GM12878 (cell line): Measurements from ENCODE around the gene PDE6C. TPM values are rescaled to one million over a fixed set of nuclear protein-coding genes. Genes with fewer than 3 reads are reported as not detected.

Source experiments
- ATAC-seq: fragments of 200-7000 bp; cut with Tn5 transposase; 3 replicates; pipeline ENCODE4 v1.9.1; 2020; ENCODE audit warnings: mild to moderate bottlenecking, moderate library complexity
- BruUV-seq: library from RNA; stranded (reverse); fragments of 400-500 nt; replicated peaks from 2 replicates; lab custom pipeline; 2021; lab: Mats Ljungman, UMichigan
- CTCF ChIA-PET: fragments of 300-600 bp; sonication (Branson Sonifier 250); formaldehyde crosslinking; extraction: SDS; loops from one replicate; lab custom pipeline; 2021; ENCODE audit warnings: inconsistent platforms; lab: Yijun Ruan, JAX
- POLR2A ChIA-PET: fragments of 350-600 bp; formaldehyde crosslinking; extraction: SDS; loops from one replicate; lab custom pipeline; 2021; ENCODE audit warnings: inconsistent platforms; lab: Charles Lee
- RAD21 ChIA-PET: fragments of 300-600 bp; sonication (Branson Sonifier 250); formaldehyde crosslinking; loops from one replicate; lab custom pipeline; 2023; ENCODE audit warnings: antibody characterized with exemption; ENCODE audit not compliant: unreplicated experiment; lab: Charles Lee
- SMC1A ChIA-PET: fragments of 300-600 bp; sonication (Branson Sonifier 250); formaldehyde crosslinking; loops from one replicate; lab custom pipeline; 2023; ENCODE audit not compliant: unreplicated experiment, uncharacterized antibody; lab: Charles Lee
- DNase-seq: peaks from one replicate; pipeline ENCODE4 v3.0.0-alpha.2; 2011; ENCODE audit warnings: low read depth, low spot score
- FAIRE-seq: peaks from 3 replicates; lab custom pipeline; 2011; peaks lifted over from hg19 to GRCh38; lab: Jason Lieb, UNC
- H2AFZ ChIP-seq: 2 replicates; pipeline ENCODE4 v1.6.0; 2011; ENCODE audit warnings: low read depth, low read length, control low read depth; ENCODE audit not compliant: control insufficient read depth
- H3K27ac ChIP-seq: 2 replicates; pipeline ENCODE4 v1.5.1; 2011; ENCODE audit warnings: control low read depth; ENCODE audit not compliant: control insufficient read depth, insufficient read depth
- H3K27me3 ChIP-seq, 2 experiments: replicated peaks in 1 of 2; 2 replicates each; pipeline versions ENCODE4 v1.6.0 to v1.6.1; 2011; ENCODE audit warnings: low read length in 1 of 2; ENCODE audit not compliant: control insufficient read depth in 2 of 2, insufficient read depth in 2 of 2
- H3K36me3 ChIP-seq, 2 experiments: 2 replicates each; pipeline ENCODE4 v1.5.1; 2011; ENCODE audit warnings: low read length in 1 of 2; ENCODE audit not compliant: control insufficient read depth in 2 of 2, insufficient read depth in 2 of 2
- H3K4me1 ChIP-seq: 2 replicates; pipeline ENCODE4 v1.6.1; 2011; ENCODE audit warnings: mild to moderate bottlenecking, low read length, moderate library complexity, mixed read lengths; ENCODE audit not compliant: control insufficient read depth, insufficient read depth
- H3K4me2 ChIP-seq: 2 replicates; pipeline ENCODE4 v1.6.0; 2011; ENCODE audit warnings: control low read depth; ENCODE audit not compliant: control insufficient read depth, insufficient read depth
- H3K4me3 ChIP-seq: fragments of 200-600 bp; sonication (generic); 2 replicates; pipeline ENCODE4 v1.5.1; 2016
- H3K79me2 ChIP-seq: 2 replicates; pipeline ENCODE4 v1.6.0; 2011; ENCODE audit warnings: low read length; ENCODE audit not compliant: control insufficient read depth, insufficient read depth
- H3K9ac ChIP-seq: 2 replicates; pipeline ENCODE4 v1.8.0; 2011; ENCODE audit warnings: low read length, control low read depth, mixed read lengths; ENCODE audit not compliant: control insufficient read depth, insufficient read depth
- H3K9me3 ChIP-seq: replicated peaks from 3 replicates; pipeline ENCODE4 v1.5.1; 2011; ENCODE audit warnings: mild to moderate bottlenecking, low read length; ENCODE audit not compliant: control insufficient read depth, insufficient read depth
- H4K20me1 ChIP-seq: 2 replicates; pipeline ENCODE4 v1.6.0; 2011; ENCODE audit not compliant: control insufficient read depth, insufficient read depth
- BCL3 ChIP-seq: IDR thresholded peaks from 2 replicates; pipeline ENCODE4 v1.6.1; 2011; ENCODE audit warnings: borderline replicate concordance, low read depth, mild to moderate bottlenecking, moderate library complexity, low read length; ENCODE audit not compliant: insufficient read depth, poor library complexity, severe bottlenecking
- CBX5 ChIP-seq: sonication (generic); IDR thresholded peaks from 2 replicates; pipeline ENCODE4 v1.6.1; 2016; ENCODE audit warnings: low read depth, moderate library complexity, mild to moderate bottlenecking, inconsistent platforms
- CHD2 ChIP-seq: IDR thresholded peaks from 2 replicates; pipeline ENCODE4 v1.6.1; 2011; ENCODE audit warnings: low read depth, low read length, improper control_type of control experiment, borderline replicate concordance
- HCFC1 ChIP-seq: fragments of 150-350 bp; IDR thresholded peaks from 2 replicates; pipeline ENCODE4 v1.6.1; 2014; ENCODE audit warnings: low read length
- HDAC2 ChIP-seq: fragments of 200-600 bp; sonication (generic); IDR thresholded peaks from 2 replicates; pipeline ENCODE4 v1.6.1; 2017
- NR2F1 ChIP-seq: fragments of 450-650 bp; conservative IDR thresholded peaks from 2 replicates; pipeline ENCODE4 v1.6.1; 2017; ENCODE audit warnings: mild to moderate bottlenecking
- PAX5 ChIP-seq: IDR thresholded peaks from 2 replicates; pipeline ENCODE4 v1.6.1; 2011; ENCODE audit warnings: low read depth, low read length, borderline replicate concordance
- POLR2AphosphoS2 ChIP-seq: IDR thresholded peaks from 2 replicates; pipeline ENCODE4 v1.6.1; 2011; ENCODE audit warnings: low read depth, mild to moderate bottlenecking, low read length, improper control_type of control experiment, moderate library complexity
- RBBP5 ChIP-seq: fragments of 200-600 bp; sonication (generic); conservative IDR thresholded peaks from 2 replicates; pipeline ENCODE4 v1.6.1; 2016
- RCOR1 ChIP-seq: conservative IDR thresholded peaks from 2 replicates; pipeline ENCODE4 v1.6.1; 2012; ENCODE audit warnings: low read depth, low read length, improper control_type of control experiment
- TCF7 ChIP-seq: IDR thresholded peaks from 2 replicates; pipeline ENCODE4 v1.6.1; 2014; ENCODE audit warnings: antibody characterized with exemption, borderline replicate concordance
- YY1 ChIP-seq: IDR thresholded peaks from 2 replicates; pipeline ENCODE4 v1.6.1; 2011; ENCODE audit warnings: low read depth, mild to moderate bottlenecking, low read length
- ZBTB33 ChIP-seq: fragments of 450-650 bp; IDR thresholded peaks from 2 replicates; pipeline ENCODE4 v1.6.1; 2017; ENCODE audit warnings: mild to moderate bottlenecking
- ZNF274 ChIP-seq: IDR thresholded peaks from one replicate; pipeline ENCODE4 v1.8.0; 2011; ENCODE audit not compliant: insufficient read length, insufficient read depth
- WGBS: methylation state at CpG from one replicate; pipeline ENCODE4 v1.1.6; 2016; ENCODE audit warnings: low lambda C conversion rate; ENCODE audit not compliant: insufficient replicate concordance, insufficient coverage; ENCODE audit errors: missing lambda C conversion rate; 5-methylcytosine and 5-hydroxymethylcytosine counted together
- in situ Hi-C: fragments of 300-500 bp; cut with MboI; formaldehyde crosslinking; loops from 9 replicates; pipeline ENCODE4 v1.14.3; 2018; ENCODE audit warnings: mixed read lengths
- intact Hi-C: fragments of 100-400 bp; cut with micrococcal nuclease; formaldehyde crosslinking; loops from one replicate; pipeline ENCODE4 v1.14.2; 2022; ENCODE audit not compliant: unreplicated experiment
- polyA plus RNA-seq, 11 experiments: library from polyadenylated mRNA; depleted of rRNA in 4 of 11; unstranded in 6 of 11; stranded (reverse) in 5 of 11; fragments of >200 nt; fragmentation: Nextera tagmentation in 4 of 11; fragmentation: Illumina TruSeq in 1 of 11; extraction: Ambion mirVana in 4 of 11; extraction: Trizol in 1 of 11; gene quantifications; 1 replicate in 1 of 11; 2 replicates in 10 of 11; pipeline versions ENCODE4 v1.2.1 to v1.2.3, GENCODE V29; 2011 to 2016; ENCODE audit warnings: inconsistent platforms in 2 of 11, missing spikeins in 2 of 11, low read depth in 1 of 11
- total RNA-seq, 4 experiments: library from RNA; depleted of rRNA in 3 of 4; stranded (reverse); fragments of >200 nt in 3 of 4; fragmentation: Illumina TruSeq in 1 of 4; extraction: Trizol in 1 of 4; gene quantifications; 2 replicates each; pipeline versions ENCODE4 v1.2.1 to v1.2.3, GENCODE V29; 2013 to 2021
- TF ChIP-seq, protein P1 (sequence below): fragments of 450-650 bp; IDR thresholded peaks from 2 replicates; pipeline ENCODE4 v1.6.1; 2018; ENCODE audit warnings: borderline replicate concordance, mild to moderate bottlenecking; ENCODE audit not compliant: partially characterized antibody
- TF ChIP-seq, protein P2 (sequence below): fragments of 450-650 bp; IDR thresholded peaks from 2 replicates; pipeline ENCODE4 v1.6.1; 2017; ENCODE audit warnings: antibody characterized with exemption, mild to moderate bottlenecking, moderate library complexity

PDE6C gene
- total and polyA plus RNA-seq, 10 of the 15 experiments (the other 5 are each of a cell fraction or from before 2014, with no cell fraction given) = not detected

GRCh38 chr10:93584445-93584844 lies 27.9 kb upstream of the PDE6C start:
- H3K9ac ChIP-seq = no peak overlapping the region
- H3K4me1 ChIP-seq = no peaks in the 10 kb centered on the region
- no peaks in the 10 kb centered on the region for H4K20me1 ChIP-seq
- ChIA-PET POLR2A (no interaction called here), SMC1A (no interaction called here), CTCF (no interaction called here), RAD21 (no interaction called here)
- no TSS peak for BruUV-seq
- no peaks in the 10 kb centered on the region; the same call in 2 of the 3 replicates for H3K9me3 ChIP-seq
- no peak for TF ChIP-seq TCF7
- TF ChIP-seq CBX5 = no peak
- no peak for TF ChIP-seq RBBP5
- no peak for TF ChIP-seq ZNF274
- no peak for TF ChIP-seq NR2F1
- no peak for TF ChIP-seq PAX5
- TF ChIP-seq RCOR1 = no peak
- TF ChIP-seq YY1 = no peak
- TF ChIP-seq, protein P1, sequence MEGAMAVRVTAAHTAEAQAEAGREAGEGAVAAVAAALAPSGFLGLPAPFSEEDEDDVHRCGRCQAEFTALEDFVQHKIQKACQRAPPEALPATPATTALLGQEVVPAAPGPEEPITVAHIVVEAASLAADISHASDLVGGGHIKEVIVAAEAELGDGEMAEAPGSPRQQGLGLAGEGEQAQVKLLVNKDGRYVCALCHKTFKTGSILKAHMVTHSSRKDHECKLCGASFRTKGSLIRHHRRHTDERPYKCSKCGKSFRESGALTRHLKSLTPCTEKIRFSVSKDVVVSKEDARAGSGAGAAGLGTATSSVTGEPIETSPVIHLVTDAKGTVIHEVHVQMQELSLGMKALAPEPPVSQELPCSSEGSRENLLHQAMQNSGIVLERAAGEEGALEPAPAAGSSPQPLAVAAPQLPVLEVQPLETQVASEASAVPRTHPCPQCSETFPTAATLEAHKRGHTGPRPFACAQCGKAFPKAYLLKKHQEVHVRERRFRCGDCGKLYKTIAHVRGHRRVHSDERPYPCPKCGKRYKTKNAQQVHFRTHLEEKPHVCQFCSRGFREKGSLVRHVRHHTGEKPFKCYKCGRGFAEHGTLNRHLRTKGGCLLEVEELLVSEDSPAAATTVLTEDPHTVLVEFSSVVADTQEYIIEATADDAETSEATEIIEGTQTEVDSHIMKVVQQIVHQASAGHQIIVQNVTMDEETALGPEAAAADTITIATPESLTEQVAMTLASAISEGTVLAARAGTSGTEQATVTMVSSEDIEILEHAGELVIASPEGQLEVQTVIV = no peak
- no peak for TF ChIP-seq CHD2
- TF ChIP-seq POLR2AphosphoS2 = no peak
- TF ChIP-seq HDAC2 = no peak
- TF ChIP-seq, protein P2, sequence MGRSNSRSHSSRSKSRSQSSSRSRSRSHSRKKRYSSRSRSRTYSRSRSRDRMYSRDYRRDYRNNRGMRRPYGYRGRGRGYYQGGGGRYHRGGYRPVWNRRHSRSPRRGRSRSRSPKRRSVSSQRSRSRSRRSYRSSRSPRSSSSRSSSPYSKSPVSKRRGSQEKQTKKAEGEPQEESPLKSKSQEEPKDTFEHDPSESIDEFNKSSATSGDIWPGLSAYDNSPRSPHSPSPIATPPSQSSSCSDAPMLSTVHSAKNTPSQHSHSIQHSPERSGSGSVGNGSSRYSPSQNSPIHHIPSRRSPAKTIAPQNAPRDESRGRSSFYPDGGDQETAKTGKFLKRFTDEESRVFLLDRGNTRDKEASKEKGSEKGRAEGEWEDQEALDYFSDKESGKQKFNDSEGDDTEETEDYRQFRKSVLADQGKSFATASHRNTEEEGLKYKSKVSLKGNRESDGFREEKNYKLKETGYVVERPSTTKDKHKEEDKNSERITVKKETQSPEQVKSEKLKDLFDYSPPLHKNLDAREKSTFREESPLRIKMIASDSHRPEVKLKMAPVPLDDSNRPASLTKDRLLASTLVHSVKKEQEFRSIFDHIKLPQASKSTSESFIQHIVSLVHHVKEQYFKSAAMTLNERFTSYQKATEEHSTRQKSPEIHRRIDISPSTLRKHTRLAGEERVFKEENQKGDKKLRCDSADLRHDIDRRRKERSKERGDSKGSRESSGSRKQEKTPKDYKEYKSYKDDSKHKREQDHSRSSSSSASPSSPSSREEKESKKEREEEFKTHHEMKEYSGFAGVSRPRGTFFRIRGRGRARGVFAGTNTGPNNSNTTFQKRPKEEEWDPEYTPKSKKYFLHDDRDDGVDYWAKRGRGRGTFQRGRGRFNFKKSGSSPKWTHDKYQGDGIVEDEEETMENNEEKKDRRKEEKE = no peak
- TF ChIP-seq BCL3 = no peak
- TF ChIP-seq HCFC1 = no peak
- no peak for TF ChIP-seq ZBTB33
- intact Hi-C loops (no loop called here), in situ Hi-C loops (no loop called here)
- no peak for FAIRE-seq
- no peak overlapping the region for H2AFZ ChIP-seq
- no peak for ATAC-seq
- H3K27me3 ChIP-seq = peaks cover 0 to 3% of the 10 kb centered on the region in 2 experiments; a peak in 1 of 4 replicates
- no peak overlapping the region for H3K4me3 ChIP-seq
- no peaks in the 10 kb centered on the region for H3K36me3 ChIP-seq
- no peak overlapping the region for H3K27ac ChIP-seq
- WGBS = 81% methylated on average over 7 of the region's 7 CpGs
- no peak overlapping the region for H3K4me2 ChIP-seq
- DNase-seq = no peak
- no peaks in the 10 kb centered on the region for H3K79me2 ChIP-seq
